Spleen (tissue), 11 donors: ENCODE measurements around the gene BRSK2. TPM values are rescaled to one million over a fixed set of nuclear protein-coding genes. Genes with fewer than 3 reads are reported as not detected.
A peak's percentile ranks its signal among the peaks of the same experiment; 100 is the strongest.

Experiments
- DNase-seq: peaks from one replicate; pipeline ENCODE4 v3.0.0-alpha.2; 2020
- H3K27ac ChIP-seq, 8 donors: fragments of 200-600 bp; sonication (generic) in 7 of 8; 1 replicate in 4 of 8; 2 replicates in 4 of 8; pipeline versions ENCODE4 v1.5.0 to v1.8.0; 2016 to 2021; ENCODE audit warnings: inconsistent platforms in 4 of 8, mild to moderate bottlenecking in 4 of 8, moderate library complexity in 1 of 8
- H3K27me3 ChIP-seq, 7 donors: fragments of 200-600 bp; sonication (generic) in 6 of 7; replicated peaks in 1 of 7; 1 replicate in 4 of 7; 2 replicates in 3 of 7; pipeline versions ENCODE4 v1.5.0 to v1.8.0; 2016 to 2021; ENCODE audit warnings: inconsistent platforms in 3 of 7, mild to moderate bottlenecking in 1 of 7
- H3K36me3 ChIP-seq, 6 donors: fragments of 200-600 bp; sonication (generic) in 5 of 6; 1 replicate in 4 of 6; 2 replicates in 2 of 6; pipeline versions ENCODE4 v1.5.0 to v1.8.0; 2016 to 2021; ENCODE audit warnings: inconsistent platforms in 2 of 6
- H3K4me1 ChIP-seq, 6 donors: fragments of 200-600 bp; sonication (generic) in 5 of 6; 1 replicate in 3 of 6; 2 replicates in 3 of 6; pipeline versions ENCODE4 v1.5.0 to v1.8.0; 2016 to 2021; ENCODE audit warnings: inconsistent platforms in 3 of 6
- H3K4me3 ChIP-seq, 8 donors: fragments of 200-600 bp; sonication (generic) in 7 of 8; 1 replicate in 4 of 8; 2 replicates in 4 of 8; pipeline versions ENCODE4 v1.5.0 to v1.8.0; 2016 to 2021; ENCODE audit warnings: inconsistent platforms in 4 of 8, mild to moderate bottlenecking in 4 of 8, moderate library complexity in 2 of 8
- H3K9me3 ChIP-seq, 8 donors: fragments of 200-600 bp; sonication (generic) in 7 of 8; 1 replicate in 4 of 8; 2 replicates in 4 of 8; pipeline versions ENCODE4 v1.5.0 to v1.8.0; 2016 to 2021; ENCODE audit warnings: inconsistent platforms in 4 of 8
- POLR2A ChIP-seq, 3 donors: fragments of 450-650 bp; IDR thresholded peaks; one replicate each; pipeline ENCODE4 v1.5.1; 2017; ENCODE audit warnings: antibody characterized with exemption in 3 of 3, mild to moderate bottlenecking in 1 of 3
- POLR2AphosphoS5 ChIP-seq, 3 donors: sonication (generic); formaldehyde crosslinking; IDR thresholded peaks; one replicate each; pipeline ENCODE4 v1.5.1; 2017; ENCODE audit warnings: antibody characterized with exemption in 3 of 3
- WGBS, 5 donors: extraction: QIAGEN DNeasy Blood & Tissue Kit in 3 of 5; methylation state at CpG; one replicate each; pipeline versions ENCODE4 v1.1.5 to v1.1.7; 2013 to 2018; 5-methylcytosine and 5-hydroxymethylcytosine counted together
- intact Hi-C: fragments of 100-400 bp; cut with DNase I; formaldehyde crosslinking; loops from one replicate; pipeline ENCODE4 v1.15.0; 2023; ENCODE audit warnings: low total_unique reads
- polyA plus RNA-seq, 3 donors: library from polyadenylated mRNA; stranded (reverse); fragments of 200-250 nt; gene quantifications; one replicate each; pipeline ENCODE4 v1.2.1, GENCODE V29; 2013
- total RNA-seq, 7 donors: library from RNA; depleted of rRNA in 3 of 7; stranded (reverse); fragments of >200 nt in 3 of 7; fragmentation: NEBNext Ultra II Directional in 4 of 7; extraction: Animal tissue kit (Norgen Biotek cat#: 25700) in 4 of 7; gene quantifications; one replicate each; pipeline versions ENCODE4 v1.1.0 to v1.2.1, GENCODE V29; 2016 to 2021
- TF ChIP-seq, protein P1 (sequence below), 11 experiments: fragments of 200-600 bp in 7 of 11; fragments of 450-650 bp in 4 of 11; sonication (generic) in 4 of 11; IDR thresholded peaks in 8 of 11; conservative IDR thresholded peaks in 3 of 11; 1 replicate in 7 of 11; 2 replicates in 4 of 11; pipeline versions ENCODE4 v1.4.0 to v1.8.0; 2016 to 2021; ENCODE audit warnings: antibody characterized with exemption in 11 of 11, inconsistent platforms in 4 of 11, mild to moderate bottlenecking in 1 of 11
- donor health status: healthy with polysubstance abuse.
- donor health status: DM: no; HTN: no; CAD: no; lungs with moderate emphysema.
- donor health status: DM: no; HTN: no; CAD: no.
- donor health status: Bipolar disorder and iron deficiency.
- donor health status: healthy.
- donor health status: DM: no; HTN: no; CAD: no.
- donor health status: DM: yes; HTN: yes; CAD: no.

The BRSK2 gene
- total and polyA plus RNA-seq, 10 donors = 0.17 to 1.5 (median 0.42) TPM

- H3K4me1 ChIP-seq = peaks cover 13 to 67% (median 34%) of the 10 kb centered on the region in 6 donors
- peak; percentile 37 for DNase-seq
- 84 to 92% (median 87%) methylated on average over 13 of the region's 13 CpGs for WGBS, 5 donors
- H3K27me3 ChIP-seq = no peaks in the 10 kb centered on the region
- TF ChIP-seq, protein P1, sequence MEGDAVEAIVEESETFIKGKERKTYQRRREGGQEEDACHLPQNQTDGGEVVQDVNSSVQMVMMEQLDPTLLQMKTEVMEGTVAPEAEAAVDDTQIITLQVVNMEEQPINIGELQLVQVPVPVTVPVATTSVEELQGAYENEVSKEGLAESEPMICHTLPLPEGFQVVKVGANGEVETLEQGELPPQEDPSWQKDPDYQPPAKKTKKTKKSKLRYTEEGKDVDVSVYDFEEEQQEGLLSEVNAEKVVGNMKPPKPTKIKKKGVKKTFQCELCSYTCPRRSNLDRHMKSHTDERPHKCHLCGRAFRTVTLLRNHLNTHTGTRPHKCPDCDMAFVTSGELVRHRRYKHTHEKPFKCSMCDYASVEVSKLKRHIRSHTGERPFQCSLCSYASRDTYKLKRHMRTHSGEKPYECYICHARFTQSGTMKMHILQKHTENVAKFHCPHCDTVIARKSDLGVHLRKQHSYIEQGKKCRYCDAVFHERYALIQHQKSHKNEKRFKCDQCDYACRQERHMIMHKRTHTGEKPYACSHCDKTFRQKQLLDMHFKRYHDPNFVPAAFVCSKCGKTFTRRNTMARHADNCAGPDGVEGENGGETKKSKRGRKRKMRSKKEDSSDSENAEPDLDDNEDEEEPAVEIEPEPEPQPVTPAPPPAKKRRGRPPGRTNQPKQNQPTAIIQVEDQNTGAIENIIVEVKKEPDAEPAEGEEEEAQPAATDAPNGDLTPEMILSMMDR (IDR thresholded peaks at IDR 0.05 in 8 of 11, conservative IDR thresholded peaks at IDR 0.05 in 3 of 11) = no peak
- TF ChIP-seq POLR2AphosphoS5 (IDR thresholded peaks at IDR 0.05) = no peak
- no peak for TF ChIP-seq POLR2A (IDR thresholded peaks at IDR 0.05)
- intact Hi-C loops = no loop called here
- H3K9me3 ChIP-seq = no peaks in the 10 kb centered on the region
- H3K36me3 ChIP-seq = peaks cover 0 to 88% (median 55%) of the 10 kb centered on the region in 6 donors
- peak overlapping the region in 1 of 8 donors; percentile 66 for H3K27ac ChIP-seq
- no peak overlapping the region for H3K4me3 ChIP-seq
Observed at GRCh38 chr11:1480191-1480554, 90.4 kb downstream of the BRSK2 start.

DNA sequence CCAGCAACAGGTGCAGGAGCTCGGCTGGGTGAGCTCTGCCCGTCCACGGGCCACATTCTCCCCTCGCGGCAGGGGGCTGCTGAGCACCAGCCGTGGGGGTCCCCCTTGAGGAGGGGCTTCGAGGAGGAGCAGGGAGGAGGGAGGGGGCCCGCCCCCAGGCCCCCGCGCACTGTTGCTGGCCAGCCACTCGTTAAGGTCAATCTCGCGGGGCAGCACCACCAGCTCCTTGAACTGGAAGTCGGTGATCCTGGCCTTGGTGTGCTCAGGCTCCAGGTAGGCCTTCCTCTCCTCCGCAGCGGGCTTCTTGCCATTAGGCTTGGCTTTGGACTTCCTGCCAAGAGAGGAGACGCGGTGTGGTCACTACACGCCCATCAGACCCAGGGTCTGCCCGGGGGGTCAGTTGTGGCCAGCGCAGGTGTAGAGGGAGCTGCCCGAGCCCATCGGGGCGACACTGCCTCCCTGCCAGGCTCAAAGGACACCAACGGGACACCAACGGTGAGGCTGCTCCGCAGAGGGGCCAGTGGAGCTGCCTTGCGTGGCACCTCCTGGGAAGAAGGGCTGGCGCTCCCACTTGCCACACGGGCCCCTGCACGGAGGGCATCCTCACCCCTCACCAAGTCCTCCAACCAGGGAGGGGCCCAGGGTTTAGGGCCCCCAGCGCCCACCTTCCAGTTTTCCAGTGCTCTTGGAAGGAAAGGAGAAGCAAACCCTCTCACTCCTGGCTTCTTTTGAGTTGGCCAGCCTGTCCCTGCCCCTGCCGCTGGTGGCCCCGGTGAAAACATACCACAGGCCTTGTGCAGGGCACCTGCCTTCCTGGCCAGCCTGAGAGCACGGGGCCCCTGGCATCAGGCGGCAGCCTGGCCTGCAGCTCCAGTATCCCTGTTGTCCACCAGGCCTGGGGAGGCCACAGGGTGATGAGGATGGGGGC, 91.1 kb downstream of the BRSK2 start:
- Histone ChIP-seq H3K27me3 (no peaks in the 10 kb centered on the region), H3K9me3 (no peaks in the 10 kb centered on the region), H3K4me1 (peaks cover 19 to 74% (median 40%) of the 10 kb centered on the region in 6 donors), H3K36me3 (peaks cover 0 to 81% (median 49%) of the 10 kb centered on the region in 6 donors), H3K27ac (peak overlapping the region in 6 of 8 donors; percentile 16 to 66 (median 55)), H3K4me3 (no peak overlapping the region)
- 89 to 95% (median 92%) methylated on average over 32 to 36 of the region's 36 CpGs for WGBS, 5 donors
- intact Hi-C loops = no loop called here
- DNase-seq = peak; percentile 67
- peak in 1 of 3 donors; percentile 19 for TF ChIP-seq POLR2AphosphoS5 (IDR thresholded peaks at IDR 0.05)
- TF ChIP-seq, protein P1 (IDR thresholded peaks at IDR 0.05 in 8 of 11, conservative IDR thresholded peaks at IDR 0.05 in 3 of 11) = no peak
- no peak for TF ChIP-seq POLR2A (IDR thresholded peaks at IDR 0.05)

GRCh38 chr11:1481483-1481825, 91.7 kb downstream of the BRSK2 start:
- no peak for TF ChIP-seq POLR2A (IDR thresholded peaks at IDR 0.05)
- TF ChIP-seq, protein P1 (IDR thresholded peaks at IDR 0.05 in 8 of 11, conservative IDR thresholded peaks at IDR 0.05 in 3 of 11) = no peak
- no peak for TF ChIP-seq POLR2AphosphoS5 (IDR thresholded peaks at IDR 0.05)
- 62 to 98% (median 89%) methylated on average over 2 of the region's 2 CpGs for WGBS, 5 donors
- no peak overlapping the region for H3K4me3 ChIP-seq
- no peak for DNase-seq
- peaks cover 0 to 75% (median 43%) of the 10 kb centered on the region in 6 donors for H3K36me3 ChIP-seq
- peaks cover 25 to 80% (median 47%) of the 10 kb centered on the region in 6 donors for H3K4me1 ChIP-seq
- no peaks in the 10 kb centered on the region for H3K27me3 ChIP-seq
- intact Hi-C loops = no loop called here
- H3K27ac ChIP-seq = peak overlapping the region in 6 of 8 donors; percentile 16 to 71 (median 56)
- H3K9me3 ChIP-seq = no peaks in the 10 kb centered on the region

DNA sequence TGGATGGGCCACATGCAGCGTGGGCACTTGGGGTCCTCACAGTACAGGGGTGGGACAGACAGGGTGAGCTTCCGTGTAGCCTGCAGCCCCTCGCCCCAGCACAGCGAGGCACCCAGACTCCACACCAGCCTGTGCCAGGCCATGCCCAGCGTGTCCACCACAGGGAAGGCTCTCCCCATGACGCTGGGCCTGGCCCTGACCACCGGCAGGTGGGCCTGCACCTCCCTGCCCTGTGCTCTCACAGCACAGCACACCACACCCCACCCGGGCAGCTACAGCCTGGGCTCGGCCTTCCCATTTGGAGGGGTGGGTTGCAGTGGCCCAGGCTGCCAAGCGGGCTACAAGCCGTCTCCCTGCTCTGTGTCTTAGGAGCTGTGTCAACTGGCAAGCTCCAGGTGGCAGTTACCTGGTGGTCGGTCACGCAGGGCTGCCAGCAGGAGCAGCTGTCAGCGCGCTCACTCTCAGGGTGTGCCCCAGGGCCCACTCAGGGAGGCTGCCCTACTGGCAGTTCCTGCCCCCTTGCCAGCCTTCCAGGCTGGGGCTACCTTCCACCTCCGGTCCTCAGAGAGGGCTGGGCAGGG, 92.2 kb downstream of the BRSK2 start:
- H3K4me3 ChIP-seq = no peak overlapping the region
- peaks cover 0 to 70% (median 38%) of the 10 kb centered on the region in 6 donors for H3K36me3 ChIP-seq
- 84 to 94% (median 92%) methylated on average over 7 to 16 of the region's 16 CpGs for WGBS, 5 donors
- peaks cover 27 to 84% (median 50%) of the 10 kb centered on the region in 6 donors for H3K4me1 ChIP-seq
- intact Hi-C loops = no loop called here
- no peaks in the 10 kb centered on the region for H3K27me3 ChIP-seq
- H3K9me3 ChIP-seq = no peaks in the 10 kb centered on the region
- no peak for TF ChIP-seq POLR2A (IDR thresholded peaks at IDR 0.05)
- no peak for TF ChIP-seq POLR2AphosphoS5 (IDR thresholded peaks at IDR 0.05)
- TF ChIP-seq, protein P1 (IDR thresholded peaks at IDR 0.05 in 8 of 11, conservative IDR thresholded peaks at IDR 0.05 in 3 of 11) = no peak
- DNase-seq = peak; percentile 61
- peak overlapping the region in 6 of 8 donors; percentile 6 to 71 (median 56) for H3K27ac ChIP-seq
